WI38 (cell line): Measurements from ENCODE around the gene ISM2.

Experiments
- H3K4me3 ChIP-seq: 2 replicates; pipeline ENCODE4 v1.5.1; 2011; ENCODE audit warnings: low read depth, mild to moderate bottlenecking, control low read depth, low read length
- TF ChIP-seq, protein P1 (sequence below): IDR thresholded peaks from 2 replicates; pipeline ENCODE4 v1.5.1; 2012; ENCODE audit warnings: low read depth, mild to moderate bottlenecking, control low read depth, low read length

The ISM2 gene

DNA sequence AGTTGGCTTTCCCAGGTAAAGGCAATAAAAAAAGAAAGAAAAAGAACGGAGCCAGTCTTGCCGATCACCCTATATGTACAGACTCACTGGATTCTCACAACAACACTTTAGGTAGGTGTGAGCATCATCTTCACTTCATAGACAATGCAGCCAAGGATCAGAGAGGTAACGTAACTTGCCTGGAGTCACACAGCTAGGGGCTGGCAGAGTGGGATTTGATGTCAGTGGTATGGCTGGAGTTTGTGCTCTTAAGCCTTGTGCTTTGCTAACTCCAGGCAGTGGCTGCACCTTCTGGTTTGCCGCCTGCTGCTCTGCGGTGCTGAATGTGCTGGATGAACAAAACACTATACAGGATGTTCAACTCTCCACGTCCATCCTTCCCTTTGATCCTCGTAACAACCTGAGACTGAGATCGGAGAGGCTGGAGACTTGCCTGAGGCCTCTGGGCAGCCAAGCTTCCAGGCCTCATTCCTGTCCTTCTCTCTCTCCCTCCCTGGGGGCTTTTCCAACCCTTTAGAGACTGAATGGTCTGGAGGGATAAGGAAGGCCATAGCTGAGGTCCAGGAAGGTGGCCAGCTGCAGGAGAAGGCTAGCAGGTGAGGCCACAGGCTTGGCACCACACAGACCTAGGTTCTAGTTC lies 8.1 kb downstream of the ISM2 start:
- TF ChIP-seq, protein P1, sequence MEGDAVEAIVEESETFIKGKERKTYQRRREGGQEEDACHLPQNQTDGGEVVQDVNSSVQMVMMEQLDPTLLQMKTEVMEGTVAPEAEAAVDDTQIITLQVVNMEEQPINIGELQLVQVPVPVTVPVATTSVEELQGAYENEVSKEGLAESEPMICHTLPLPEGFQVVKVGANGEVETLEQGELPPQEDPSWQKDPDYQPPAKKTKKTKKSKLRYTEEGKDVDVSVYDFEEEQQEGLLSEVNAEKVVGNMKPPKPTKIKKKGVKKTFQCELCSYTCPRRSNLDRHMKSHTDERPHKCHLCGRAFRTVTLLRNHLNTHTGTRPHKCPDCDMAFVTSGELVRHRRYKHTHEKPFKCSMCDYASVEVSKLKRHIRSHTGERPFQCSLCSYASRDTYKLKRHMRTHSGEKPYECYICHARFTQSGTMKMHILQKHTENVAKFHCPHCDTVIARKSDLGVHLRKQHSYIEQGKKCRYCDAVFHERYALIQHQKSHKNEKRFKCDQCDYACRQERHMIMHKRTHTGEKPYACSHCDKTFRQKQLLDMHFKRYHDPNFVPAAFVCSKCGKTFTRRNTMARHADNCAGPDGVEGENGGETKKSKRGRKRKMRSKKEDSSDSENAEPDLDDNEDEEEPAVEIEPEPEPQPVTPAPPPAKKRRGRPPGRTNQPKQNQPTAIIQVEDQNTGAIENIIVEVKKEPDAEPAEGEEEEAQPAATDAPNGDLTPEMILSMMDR, result no peak
- no peak overlapping the region for H3K4me3 ChIP-seq

DNA sequence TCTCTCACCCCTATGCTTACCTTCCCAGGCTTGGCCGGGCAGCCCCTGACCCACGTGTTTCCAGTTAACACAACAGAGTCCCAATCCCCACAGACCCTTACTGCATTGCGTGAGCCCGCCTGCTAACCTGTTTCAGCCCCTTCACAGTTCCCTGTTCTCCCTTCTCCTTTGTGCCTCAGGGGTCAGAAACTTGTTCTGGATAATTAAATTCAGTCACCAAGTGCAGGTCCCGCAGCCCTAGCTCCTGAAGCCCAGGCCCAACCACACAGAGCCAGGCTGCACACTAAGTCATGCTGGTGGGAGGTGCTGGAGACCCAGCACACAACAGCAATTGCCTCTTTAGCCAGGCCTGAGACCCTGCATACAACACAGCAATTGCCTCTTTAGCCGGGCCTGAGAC lies 9.6 kb downstream of the ISM2 start:
- TF ChIP-seq, protein P1, result no peak
- no peak overlapping the region for H3K4me3 ChIP-seq

DNA sequence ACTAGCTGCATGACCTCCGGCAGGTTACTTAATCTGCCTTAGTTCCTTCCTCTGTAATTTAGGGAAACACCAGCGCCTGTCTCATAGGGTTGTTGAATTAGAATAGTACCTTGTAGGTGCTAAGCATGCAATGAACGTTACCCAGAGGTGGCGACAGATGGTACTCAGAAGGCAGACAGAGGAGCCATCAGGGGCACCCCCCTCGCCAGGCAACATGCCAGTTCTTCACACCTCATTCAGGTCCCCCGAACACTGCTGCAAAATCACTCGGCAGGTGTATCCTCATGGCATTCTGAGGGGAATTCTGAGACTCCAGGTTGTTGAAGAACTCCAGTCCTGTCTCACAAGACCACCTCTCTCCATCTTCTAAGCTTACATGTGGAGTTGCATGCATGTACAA lies 10.1 kb downstream of the ISM2 start:
- TF ChIP-seq, protein P1, result no peak
- H3K4me3 ChIP-seq, result no peak overlapping the region

DNA sequence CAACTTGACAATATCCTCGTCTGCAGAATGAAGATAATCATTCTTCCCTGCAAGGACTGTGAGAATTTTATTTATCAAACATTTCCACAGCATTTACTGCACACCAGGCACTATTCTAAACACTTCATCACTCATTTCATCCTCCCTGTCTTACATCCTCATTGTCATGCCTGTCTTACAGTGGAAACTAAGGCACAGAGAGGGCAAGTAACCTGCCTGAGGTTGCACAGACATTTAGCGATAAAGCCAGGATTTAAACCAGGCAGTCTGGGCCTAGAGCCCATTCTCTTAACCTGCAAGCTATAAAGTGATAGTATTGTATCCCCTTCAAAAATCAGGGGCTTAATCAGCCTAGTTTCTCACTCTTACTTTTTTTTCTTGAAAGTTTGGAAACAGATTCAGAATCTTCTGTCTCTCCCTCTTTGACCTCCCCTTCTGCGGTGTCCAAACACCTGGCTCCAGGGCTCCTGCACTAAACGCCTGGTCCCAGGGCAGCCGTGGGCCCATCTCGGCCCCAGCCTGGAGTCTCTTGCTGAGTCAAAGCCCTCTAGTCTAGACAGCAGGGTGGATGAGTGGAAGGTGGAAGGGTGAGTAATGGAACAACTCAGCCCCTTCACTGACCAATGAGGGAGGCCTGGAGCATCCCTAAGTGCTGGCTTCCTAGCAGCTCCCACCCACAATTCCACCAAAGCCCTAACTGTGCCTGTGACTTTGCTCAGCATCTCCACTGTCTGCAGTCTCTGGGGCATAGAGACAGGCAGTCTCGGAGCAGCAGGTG lies 12.5 kb downstream of the ISM2 start:
- no peak overlapping the region for H3K4me3 ChIP-seq
- TF ChIP-seq, protein P1, result no peak

DNA sequence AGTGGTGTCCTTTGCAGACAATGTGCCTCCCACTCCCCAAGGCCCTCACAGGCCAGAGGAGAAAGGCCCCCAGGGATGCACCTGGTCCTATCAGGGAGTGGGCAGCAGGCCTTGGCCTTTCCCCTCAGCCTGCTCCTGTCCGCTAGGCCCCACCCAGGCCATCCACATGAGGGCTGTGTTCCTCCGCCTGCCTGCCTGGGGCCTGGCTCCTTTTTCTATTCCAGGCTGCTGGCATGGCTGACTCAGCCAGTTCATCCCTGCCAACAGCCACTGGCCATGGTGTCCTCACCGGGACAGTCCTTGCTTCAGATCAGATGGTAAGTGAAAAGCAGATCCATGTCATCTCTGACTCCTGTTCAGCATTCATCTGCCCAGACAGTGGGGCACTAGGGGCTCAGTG lies 13.4 kb downstream of the ISM2 start:
- TF ChIP-seq, protein P1, result no peak
- no peak overlapping the region for H3K4me3 ChIP-seq

DNA sequence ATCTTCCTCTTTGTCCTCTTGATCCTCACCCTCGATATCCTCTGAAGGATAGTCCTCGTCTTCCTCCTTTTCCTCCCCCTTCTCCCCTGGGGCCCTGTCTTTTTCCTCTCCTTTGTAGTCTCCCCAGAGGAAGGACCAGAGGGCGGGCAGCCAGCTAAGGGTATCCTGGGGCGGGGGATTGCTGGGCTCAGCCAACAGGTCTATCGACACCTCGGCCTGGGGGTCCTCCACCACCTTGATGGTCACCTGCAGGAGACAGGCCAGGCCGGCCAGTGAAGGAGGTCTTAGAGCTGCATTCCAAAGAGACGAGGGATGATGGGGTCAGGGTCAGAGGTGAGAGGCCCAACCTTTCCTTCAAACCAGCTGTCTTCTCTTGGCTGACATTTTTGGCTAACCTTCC lies 16.2 kb downstream of the ISM2 start:
- H3K4me3 ChIP-seq, result no peak overlapping the region
- TF ChIP-seq, protein P1, result no peak

DNA sequence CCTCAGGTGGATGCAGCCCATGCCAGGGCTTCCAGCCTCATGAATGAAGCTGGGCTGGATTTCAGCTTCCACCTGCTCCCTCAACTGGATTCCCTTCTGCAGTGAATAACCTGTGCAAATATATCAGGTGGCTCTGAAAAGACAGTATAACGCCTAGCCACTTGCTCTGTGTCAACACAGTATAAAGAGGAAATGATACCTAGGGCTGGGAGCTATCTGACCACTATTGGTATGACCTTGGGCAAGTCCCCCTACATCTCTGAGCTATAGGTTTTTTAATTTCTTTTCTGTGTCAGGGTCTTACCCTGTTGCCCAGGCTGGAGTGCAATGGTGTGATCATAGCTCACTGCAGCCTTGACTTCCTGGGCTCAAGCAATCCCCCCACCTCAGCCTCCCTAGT lies 19.8 kb downstream of the ISM2 start:
- TF ChIP-seq, protein P1, result no peak

More for the DNA sequence above, 19.8 kb downstream of the ISM2 start:
- H3K4me3 ChIP-seq, result no peak overlapping the region
